PC-3 (cell line): ENCODE measurements around the gene TMEM131. TPM values are rescaled to one million over a fixed set of nuclear protein-coding genes. Genes with fewer than 3 reads are reported as not detected.
"Not testable (repeated sequence)": the region's sequence is repeated elsewhere in the genome, so short reads cannot be mapped to it uniquely, and the experiment has no call there.

Experiments
- ATAC-seq: fragments of 200-7000 bp; cut with Tn5 transposase; 2 replicates; pipeline ENCODE4 v1.9.1; 2020; ENCODE audit warnings: mild to moderate bottlenecking, moderate library complexity
- BruUV-seq: library from RNA; stranded (reverse); fragments of 400-500 nt; replicated peaks from 2 replicates; lab custom pipeline; 2021; lab: Mats Ljungman, UMichigan
- CTCF ChIA-PET: fragments of 300-600 bp; sonication (Branson Sonifier 250); formaldehyde crosslinking; loops from one replicate; lab custom pipeline; 2022; ENCODE audit warnings: antibody characterized with exemption; lab: Charles Lee
- POLR2A ChIA-PET: fragments of 300-600 bp; sonication (Branson Sonifier 250); formaldehyde crosslinking; loops from one replicate; lab custom pipeline; 2022; ENCODE audit warnings: antibody characterized with exemption; ENCODE audit not compliant: unreplicated experiment; lab: Charles Lee
- DNase-seq: peaks from one replicate; pipeline ENCODE4 v3.0.0-alpha.2; 2015
- H2AFZ ChIP-seq: fragments of 300-600 bp; sonication (generic); 2 replicates; pipeline ENCODE4 v1.6.0; 2016; ENCODE audit warnings: antibody characterized with exemption, low read length
- H3F3A ChIP-seq: fragments of 300-600 bp; sonication (generic); one replicate; pipeline ENCODE4 v1.6.0; 2017; ENCODE audit warnings: antibody characterized with exemption, low read length, control low read depth, mild to moderate bottlenecking; ENCODE audit not compliant: unreplicated experiment
- H3K27ac ChIP-seq: fragments of 300-600 bp; sonication (generic); 2 replicates; pipeline ENCODE4 v1.5.1; 2016; ENCODE audit warnings: mild to moderate bottlenecking, low read length
- H3K27me3 ChIP-seq: fragments of 300-600 bp; sonication (generic); 2 replicates; pipeline ENCODE4 v1.6.1; 2016; ENCODE audit warnings: low read length, mixed read lengths
- H3K36me3 ChIP-seq: fragments of 300-600 bp; sonication (generic); 2 replicates; pipeline ENCODE4 v1.6.1; 2016; ENCODE audit warnings: low read depth, mixed run types, low read length, mixed read lengths
- H3K4me1 ChIP-seq: fragments of 300-600 bp; sonication (generic); 2 replicates; pipeline ENCODE4 v1.5.1; 2016; ENCODE audit warnings: low read length; ENCODE audit not compliant: insufficient read depth
- H3K4me2 ChIP-seq: fragments of 300-600 bp; sonication (generic); 2 replicates; pipeline ENCODE4 v1.6.0; 2016; ENCODE audit warnings: low read length
- H3K4me3 ChIP-seq: fragments of 300-600 bp; sonication (generic); 2 replicates; pipeline ENCODE4 v1.5.1; 2016; ENCODE audit warnings: mild to moderate bottlenecking, low read length, mixed read lengths
- H3K79me2 ChIP-seq: fragments of 300-600 bp; sonication (generic); 2 replicates; pipeline ENCODE4 v1.6.1; 2017; ENCODE audit warnings: low read length, mixed read lengths
- H3K9ac ChIP-seq: fragments of 300-600 bp; sonication (generic); 2 replicates; pipeline ENCODE4 v1.6.0; 2016; ENCODE audit warnings: mild to moderate bottlenecking, low read length
- H3K9me2 ChIP-seq: fragments of 300-600 bp; sonication (generic); replicated peaks from 2 replicates; pipeline ENCODE4 v1.6.1; 2016; ENCODE audit warnings: mixed run types, low read length, mixed read lengths
- H3K9me3 ChIP-seq: fragments of 300-600 bp; sonication (generic); 2 replicates; pipeline ENCODE4 v1.6.1; 2016; ENCODE audit warnings: low read length, mixed read lengths
- H4K20me1 ChIP-seq: fragments of 300-600 bp; sonication (generic); 2 replicates; pipeline ENCODE4 v1.6.1; 2016; ENCODE audit warnings: low read length, mixed read lengths
- EZH2 ChIP-seq: fragments of 300-600 bp; sonication (generic); IDR thresholded peaks from one replicate; pipeline ENCODE4 v1.6.1; 2017; ENCODE audit warnings: antibody characterized with exemption, mild to moderate bottlenecking, low read length; ENCODE audit not compliant: unreplicated experiment
- EZH2phosphoT487 ChIP-seq: fragments of 300-600 bp; sonication (generic); IDR thresholded peaks from 2 replicates; pipeline ENCODE4 v1.6.1; 2018; ENCODE audit warnings: mild to moderate bottlenecking, antibody characterized with exemption, low read length, borderline replicate concordance
- intact Hi-C: fragments of 100-400 bp; cut with micrococcal nuclease; formaldehyde crosslinking; loops from 2 replicates; pipeline ENCODE4 v1.9.0; 2023
- total RNA-seq: library from RNA; depleted of rRNA; stranded (reverse); fragments of >200 nt; gene quantifications from 2 replicates; pipeline ENCODE4 v1.2.3, GENCODE V29; 2014
- TF ChIP-seq, protein P1 (sequence below): fragments of 300-600 bp; sonication (generic); conservative IDR thresholded peaks from 2 replicates; pipeline ENCODE4 v1.5.1; 2017; ENCODE audit warnings: antibody characterized with exemption, low read depth, mild to moderate bottlenecking, low read length

Gene TMEM131
- total RNA-seq, 1 experiment from 2014 or later: 21.1 TPM

DNA sequence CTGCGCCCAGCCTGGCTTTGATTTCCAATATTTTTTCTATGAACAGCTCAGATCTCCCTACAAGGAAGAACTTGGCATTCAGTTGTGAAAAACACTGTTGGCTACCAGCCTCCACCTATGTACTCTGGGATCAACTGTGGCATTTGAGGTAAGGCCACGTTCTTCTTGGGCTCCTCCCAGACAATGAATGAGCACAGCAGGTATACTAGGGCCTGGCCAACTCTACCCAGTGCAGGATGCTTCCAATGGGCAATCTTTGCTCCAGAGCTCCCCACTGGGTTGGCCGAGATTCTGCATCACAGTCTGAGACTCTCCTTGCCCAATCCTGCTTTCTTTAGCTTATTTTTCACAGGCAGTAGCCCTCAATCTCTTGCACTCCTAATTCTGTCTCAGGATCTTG, 75.9 kb downstream of the TMEM131 start:
- Histone ChIP-seq H3K4me1 (no peaks in the 10 kb centered on the region), H3K4me3 (no peak overlapping the region), H3K36me3 (peaks cover 9% of the 10 kb centered on the region; the same call in 1 of the 2 replicates), H3F3A (no peaks in the 10 kb centered on the region), H3K9ac (no peak overlapping the region), H3K27me3 (no peaks in the 10 kb centered on the region), H3K9me3 (no peaks in the 10 kb centered on the region), H4K20me1 (no peaks in the 10 kb centered on the region), H2AFZ (no peak overlapping the region), H3K27ac (no peak overlapping the region), H3K9me2 (no peaks in the 10 kb centered on the region), H3K4me2 (no peak overlapping the region), H3K79me2 (peaks cover 51% of the 10 kb centered on the region)
- no peak for DNase-seq
- ATAC-seq: no peak
- ChIA-PET POLR2A (no interaction called here), CTCF (no interaction called here)
- TF ChIP-seq EZH2: no peak
- TF ChIP-seq EZH2phosphoT487: no peak
- TF ChIP-seq, protein P1, sequence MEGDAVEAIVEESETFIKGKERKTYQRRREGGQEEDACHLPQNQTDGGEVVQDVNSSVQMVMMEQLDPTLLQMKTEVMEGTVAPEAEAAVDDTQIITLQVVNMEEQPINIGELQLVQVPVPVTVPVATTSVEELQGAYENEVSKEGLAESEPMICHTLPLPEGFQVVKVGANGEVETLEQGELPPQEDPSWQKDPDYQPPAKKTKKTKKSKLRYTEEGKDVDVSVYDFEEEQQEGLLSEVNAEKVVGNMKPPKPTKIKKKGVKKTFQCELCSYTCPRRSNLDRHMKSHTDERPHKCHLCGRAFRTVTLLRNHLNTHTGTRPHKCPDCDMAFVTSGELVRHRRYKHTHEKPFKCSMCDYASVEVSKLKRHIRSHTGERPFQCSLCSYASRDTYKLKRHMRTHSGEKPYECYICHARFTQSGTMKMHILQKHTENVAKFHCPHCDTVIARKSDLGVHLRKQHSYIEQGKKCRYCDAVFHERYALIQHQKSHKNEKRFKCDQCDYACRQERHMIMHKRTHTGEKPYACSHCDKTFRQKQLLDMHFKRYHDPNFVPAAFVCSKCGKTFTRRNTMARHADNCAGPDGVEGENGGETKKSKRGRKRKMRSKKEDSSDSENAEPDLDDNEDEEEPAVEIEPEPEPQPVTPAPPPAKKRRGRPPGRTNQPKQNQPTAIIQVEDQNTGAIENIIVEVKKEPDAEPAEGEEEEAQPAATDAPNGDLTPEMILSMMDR: no peak
- intact Hi-C loops: no loop called here
- BruUV-seq: no TSS peak

DNA sequence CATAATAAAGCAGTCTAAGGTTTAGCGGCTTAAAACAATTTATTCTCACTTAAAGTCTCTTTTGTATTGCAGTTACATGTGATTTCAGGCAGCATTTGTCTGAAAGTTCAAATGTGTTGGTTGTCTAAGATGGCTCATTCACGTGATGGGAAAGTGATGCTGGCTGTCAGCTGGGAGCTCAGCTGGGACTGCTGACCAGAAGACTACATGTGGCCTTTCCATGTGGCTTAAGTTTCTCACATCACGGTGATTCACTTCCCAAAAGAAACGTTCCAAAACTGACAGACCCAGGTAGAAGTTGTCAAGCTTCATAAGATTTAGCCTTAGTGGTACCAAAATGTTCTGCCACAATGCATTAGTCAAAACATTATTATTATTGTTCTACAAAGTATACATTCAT, 76.9 kb downstream of the TMEM131 start:
- Histone ChIP-seq H3K9me3 (no peaks in the 10 kb centered on the region), H3K36me3 (peaks cover 7% of the 10 kb centered on the region; the same call in 1 of the 2 replicates), H2AFZ (no peak overlapping the region), H3K4me2 (no peak overlapping the region), H3K4me1 (no peaks in the 10 kb centered on the region), H3K9me2 (no peaks in the 10 kb centered on the region), H3K27ac (no peak overlapping the region), H3K9ac (no peak overlapping the region), H3K4me3 (no peak overlapping the region), H3K79me2 (peaks cover 62% of the 10 kb centered on the region), H4K20me1 (no peaks in the 10 kb centered on the region), H3K27me3 (no peaks in the 10 kb centered on the region), H3F3A (no peaks in the 10 kb centered on the region)
- ATAC-seq (no peak), DNase-seq (no peak)
- POLR2A ChIA-PET: no interaction called here
- BruUV-seq: no TSS peak
- CTCF ChIA-PET: no interaction called here
- intact Hi-C loops: no loop called here
- no peak for TF ChIP-seq EZH2phosphoT487
- no peak for TF ChIP-seq EZH2
- TF ChIP-seq, protein P1: no peak

DNA sequence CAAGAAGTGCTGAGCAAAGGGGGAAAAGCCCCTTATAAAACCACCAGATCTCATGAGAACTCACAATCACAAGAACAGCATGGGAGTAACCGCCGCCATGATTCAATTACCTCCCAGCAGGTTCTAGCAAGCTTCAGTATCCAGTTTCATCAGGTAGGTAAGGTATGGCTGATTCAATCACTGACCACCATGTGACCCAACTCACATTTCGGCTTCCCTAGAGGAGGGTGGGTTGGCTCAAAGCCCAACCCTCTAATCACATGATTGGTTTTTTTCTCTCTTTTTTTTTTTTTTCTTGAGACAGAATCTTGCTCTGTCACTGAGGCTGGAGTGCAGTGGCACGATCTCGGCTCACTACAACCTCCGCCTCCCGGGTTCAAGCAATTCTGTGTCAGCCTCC, 78.1 kb downstream of the TMEM131 start:
- H3K9ac ChIP-seq, POLR2A ChIA-PET, H2AFZ ChIP-seq, H3F3A ChIP-seq, ATAC-seq, H3K4me2 ChIP-seq, H3K27me3 ChIP-seq, H3K36me3 ChIP-seq, CTCF ChIA-PET, DNase-seq, H3K9me2 ChIP-seq, H3K4me3 ChIP-seq, H3K27ac ChIP-seq, intact Hi-C loops, H3K9me3 ChIP-seq, H4K20me1 ChIP-seq, H3K4me1 ChIP-seq, BruUV-seq: not testable (repeated sequence)
- peaks cover 72% of the 10 kb centered on the region for H3K79me2 ChIP-seq
